ENCODE measurements around the gene MARCHF9. TPM values are rescaled to one million over a fixed set of nuclear protein-coding genes. Genes with fewer than 3 reads are reported as not detected.

Gene MARCHF9
- polyA plus RNA-seq, 1 of the 3 experiments (the other 2 are of a cell fraction) = 24.2 TPM

DNA sequence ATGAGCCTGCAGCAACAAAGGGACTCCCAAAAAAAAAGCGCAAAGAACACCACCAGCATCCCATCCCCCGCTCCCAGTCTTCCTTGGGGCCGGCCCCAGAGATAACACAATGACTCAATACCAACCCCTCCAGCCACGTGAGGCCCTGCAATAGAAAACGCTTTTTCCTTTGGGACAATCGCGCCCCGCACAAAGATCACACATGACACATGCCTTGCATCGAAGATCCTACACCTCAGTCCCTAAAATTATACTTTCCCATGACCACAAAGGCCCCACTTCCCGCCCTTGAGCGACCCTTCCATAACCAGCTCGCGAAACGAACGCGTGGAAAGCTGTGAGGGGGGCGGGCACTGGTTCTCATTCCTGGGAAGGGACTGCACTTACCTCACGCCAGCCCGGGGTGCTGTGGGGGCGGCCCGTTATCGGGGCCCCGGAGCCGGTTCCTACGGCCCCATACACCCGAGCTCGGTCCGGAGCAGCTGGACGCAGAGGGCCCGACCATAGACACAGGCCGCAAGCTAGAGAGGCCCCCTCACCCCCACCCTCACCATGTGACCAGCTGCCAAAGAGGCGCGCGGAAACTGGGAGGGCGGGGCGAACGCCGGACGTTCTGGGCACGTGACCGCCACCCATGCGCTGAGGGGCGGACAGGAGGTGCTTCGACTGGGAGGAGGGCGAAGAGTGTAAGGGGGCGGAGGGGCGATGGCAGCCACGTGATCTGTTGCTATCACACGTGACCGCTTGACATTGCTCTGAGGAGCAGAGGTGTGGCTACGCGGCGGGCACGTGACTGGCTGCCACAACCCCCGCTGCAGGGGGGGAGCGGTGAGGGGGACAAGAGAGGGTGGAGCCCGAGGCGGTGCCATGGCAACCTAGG is 2.9 kb upstream of the MARCHF9 start, which contains the start of gene CDK4 (continued):
- TF ChIP-seq, protein P1, sequence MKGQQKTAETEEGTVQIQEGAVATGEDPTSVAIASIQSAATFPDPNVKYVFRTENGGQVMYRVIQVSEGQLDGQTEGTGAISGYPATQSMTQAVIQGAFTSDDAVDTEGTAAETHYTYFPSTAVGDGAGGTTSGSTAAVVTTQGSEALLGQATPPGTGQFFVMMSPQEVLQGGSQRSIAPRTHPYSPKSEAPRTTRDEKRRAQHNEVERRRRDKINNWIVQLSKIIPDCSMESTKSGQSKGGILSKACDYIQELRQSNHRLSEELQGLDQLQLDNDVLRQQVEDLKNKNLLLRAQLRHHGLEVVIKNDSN (IDR thresholded peaks at IDR 0.05; ENCODE audit: borderline replicate concordance, low read depth) = peak; percentile 100
- no peak for TF ChIP-seq TEAD4 (IDR thresholded peaks at IDR 0.05; ENCODE audit: borderline replicate concordance, insufficient read depth)
- TF ChIP-seq GATA2 (CRISPR knock-in tag; IDR thresholded peaks at IDR 0.05) = no peak
- TF ChIP-seq, protein P2, sequence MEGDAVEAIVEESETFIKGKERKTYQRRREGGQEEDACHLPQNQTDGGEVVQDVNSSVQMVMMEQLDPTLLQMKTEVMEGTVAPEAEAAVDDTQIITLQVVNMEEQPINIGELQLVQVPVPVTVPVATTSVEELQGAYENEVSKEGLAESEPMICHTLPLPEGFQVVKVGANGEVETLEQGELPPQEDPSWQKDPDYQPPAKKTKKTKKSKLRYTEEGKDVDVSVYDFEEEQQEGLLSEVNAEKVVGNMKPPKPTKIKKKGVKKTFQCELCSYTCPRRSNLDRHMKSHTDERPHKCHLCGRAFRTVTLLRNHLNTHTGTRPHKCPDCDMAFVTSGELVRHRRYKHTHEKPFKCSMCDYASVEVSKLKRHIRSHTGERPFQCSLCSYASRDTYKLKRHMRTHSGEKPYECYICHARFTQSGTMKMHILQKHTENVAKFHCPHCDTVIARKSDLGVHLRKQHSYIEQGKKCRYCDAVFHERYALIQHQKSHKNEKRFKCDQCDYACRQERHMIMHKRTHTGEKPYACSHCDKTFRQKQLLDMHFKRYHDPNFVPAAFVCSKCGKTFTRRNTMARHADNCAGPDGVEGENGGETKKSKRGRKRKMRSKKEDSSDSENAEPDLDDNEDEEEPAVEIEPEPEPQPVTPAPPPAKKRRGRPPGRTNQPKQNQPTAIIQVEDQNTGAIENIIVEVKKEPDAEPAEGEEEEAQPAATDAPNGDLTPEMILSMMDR (IDR thresholded peaks at IDR 0.05) = no peak
- no peak for TF ChIP-seq RAD21 (IDR thresholded peaks at IDR 0.05; ENCODE audit: low read length)
- TF ChIP-seq, protein P3, sequence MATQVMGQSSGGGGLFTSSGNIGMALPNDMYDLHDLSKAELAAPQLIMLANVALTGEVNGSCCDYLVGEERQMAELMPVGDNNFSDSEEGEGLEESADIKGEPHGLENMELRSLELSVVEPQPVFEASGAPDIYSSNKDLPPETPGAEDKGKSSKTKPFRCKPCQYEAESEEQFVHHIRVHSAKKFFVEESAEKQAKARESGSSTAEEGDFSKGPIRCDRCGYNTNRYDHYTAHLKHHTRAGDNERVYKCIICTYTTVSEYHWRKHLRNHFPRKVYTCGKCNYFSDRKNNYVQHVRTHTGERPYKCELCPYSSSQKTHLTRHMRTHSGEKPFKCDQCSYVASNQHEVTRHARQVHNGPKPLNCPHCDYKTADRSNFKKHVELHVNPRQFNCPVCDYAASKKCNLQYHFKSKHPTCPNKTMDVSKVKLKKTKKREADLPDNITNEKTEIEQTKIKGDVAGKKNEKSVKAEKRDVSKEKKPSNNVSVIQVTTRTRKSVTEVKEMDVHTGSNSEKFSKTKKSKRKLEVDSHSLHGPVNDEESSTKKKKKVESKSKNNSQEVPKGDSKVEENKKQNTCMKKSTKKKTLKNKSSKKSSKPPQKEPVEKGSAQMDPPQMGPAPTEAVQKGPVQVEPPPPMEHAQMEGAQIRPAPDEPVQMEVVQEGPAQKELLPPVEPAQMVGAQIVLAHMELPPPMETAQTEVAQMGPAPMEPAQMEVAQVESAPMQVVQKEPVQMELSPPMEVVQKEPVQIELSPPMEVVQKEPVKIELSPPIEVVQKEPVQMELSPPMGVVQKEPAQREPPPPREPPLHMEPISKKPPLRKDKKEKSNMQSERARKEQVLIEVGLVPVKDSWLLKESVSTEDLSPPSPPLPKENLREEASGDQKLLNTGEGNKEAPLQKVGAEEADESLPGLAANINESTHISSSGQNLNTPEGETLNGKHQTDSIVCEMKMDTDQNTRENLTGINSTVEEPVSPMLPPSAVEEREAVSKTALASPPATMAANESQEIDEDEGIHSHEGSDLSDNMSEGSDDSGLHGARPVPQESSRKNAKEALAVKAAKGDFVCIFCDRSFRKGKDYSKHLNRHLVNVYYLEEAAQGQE (IDR thresholded peaks at IDR 0.05; ENCODE audit: low read depth, low read length) = peak; percentile 38; the same call in 1 of the 2 replicates
- TF ChIP-seq EP300 (IDR thresholded peaks at IDR 0.05; ENCODE audit: borderline replicate concordance in 1 of 2, low read depth in 1 of 2, low read length in 1 of 2) = peak; percentile 70 to 89; a peak in 3 of 4 replicates
- TF ChIP-seq, protein P4, sequence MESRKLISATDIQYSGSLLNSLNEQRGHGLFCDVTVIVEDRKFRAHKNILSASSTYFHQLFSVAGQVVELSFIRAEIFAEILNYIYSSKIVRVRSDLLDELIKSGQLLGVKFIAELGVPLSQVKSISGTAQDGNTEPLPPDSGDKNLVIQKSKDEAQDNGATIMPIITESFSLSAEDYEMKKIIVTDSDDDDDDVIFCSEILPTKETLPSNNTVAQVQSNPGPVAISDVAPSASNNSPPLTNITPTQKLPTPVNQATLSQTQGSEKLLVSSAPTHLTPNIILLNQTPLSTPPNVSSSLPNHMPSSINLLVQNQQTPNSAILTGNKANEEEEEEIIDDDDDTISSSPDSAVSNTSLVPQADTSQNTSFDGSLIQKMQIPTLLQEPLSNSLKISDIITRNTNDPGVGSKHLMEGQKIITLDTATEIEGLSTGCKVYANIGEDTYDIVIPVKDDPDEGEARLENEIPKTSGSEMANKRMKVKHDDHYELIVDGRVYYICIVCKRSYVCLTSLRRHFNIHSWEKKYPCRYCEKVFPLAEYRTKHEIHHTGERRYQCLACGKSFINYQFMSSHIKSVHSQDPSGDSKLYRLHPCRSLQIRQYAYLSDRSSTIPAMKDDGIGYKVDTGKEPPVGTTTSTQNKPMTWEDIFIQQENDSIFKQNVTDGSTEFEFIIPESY (IDR thresholded peaks at IDR 0.05; ENCODE audit: borderline replicate concordance, low read depth) = 0 out of 2 replicates have a peak, but pooled peaks have one; percentile 12
- peak; percentile 39; the same call in 1 of the 2 replicates for TF ChIP-seq TCF12 (IDR thresholded peaks at IDR 0.05)
- TF ChIP-seq YY1 (IDR thresholded peaks at IDR 0.05; ENCODE audit: low read depth) = no peak; the same call in 1 of the 2 replicates
- peak; percentile 89 for TF ChIP-seq MXI1 (IDR thresholded peaks at IDR 0.05; ENCODE audit: low read depth, low read length)

All from SK-N-SH (cell line).